ENCODE measurements around the gene CUBN.
"Not testable (repeated sequence)": the region's sequence is repeated elsewhere in the genome, so short reads cannot be mapped to it uniquely, and the experiment has no call there.

The CUBN gene

DNA sequence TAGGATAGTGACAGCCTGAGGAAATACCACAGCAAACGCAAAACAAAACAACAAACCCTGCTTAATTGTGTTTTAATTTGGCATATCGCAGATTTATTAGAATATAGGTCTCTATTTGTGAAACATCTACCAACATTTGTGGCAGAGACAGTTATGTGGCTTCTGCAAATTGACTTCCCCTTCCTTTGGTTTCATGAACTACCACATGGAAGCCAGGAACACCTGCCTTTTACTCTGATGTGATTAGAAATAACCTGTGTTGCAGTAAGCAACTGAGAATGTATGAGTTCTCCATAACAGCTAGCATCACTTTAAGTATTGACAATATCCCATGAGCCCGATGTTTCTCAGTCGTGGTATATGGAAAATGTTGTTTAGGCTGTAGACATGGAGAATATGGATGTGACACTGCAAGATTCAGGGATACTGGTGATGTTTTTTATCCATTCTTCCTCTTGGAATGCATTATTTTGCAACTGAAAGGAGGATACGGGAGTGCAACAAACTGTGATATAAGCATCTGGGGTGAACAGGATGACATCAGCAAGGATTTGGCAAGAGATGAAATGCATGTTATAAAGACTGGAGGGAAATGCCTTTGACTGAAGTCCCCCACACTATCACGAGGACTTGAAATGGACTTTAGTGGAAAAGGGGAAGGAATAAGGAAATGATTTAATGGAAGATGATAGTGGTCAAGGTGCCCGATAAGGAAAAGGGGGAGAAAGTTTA lies 95.9 kb downstream of the CUBN start:
- no peak for DNase-seq

DNA sequence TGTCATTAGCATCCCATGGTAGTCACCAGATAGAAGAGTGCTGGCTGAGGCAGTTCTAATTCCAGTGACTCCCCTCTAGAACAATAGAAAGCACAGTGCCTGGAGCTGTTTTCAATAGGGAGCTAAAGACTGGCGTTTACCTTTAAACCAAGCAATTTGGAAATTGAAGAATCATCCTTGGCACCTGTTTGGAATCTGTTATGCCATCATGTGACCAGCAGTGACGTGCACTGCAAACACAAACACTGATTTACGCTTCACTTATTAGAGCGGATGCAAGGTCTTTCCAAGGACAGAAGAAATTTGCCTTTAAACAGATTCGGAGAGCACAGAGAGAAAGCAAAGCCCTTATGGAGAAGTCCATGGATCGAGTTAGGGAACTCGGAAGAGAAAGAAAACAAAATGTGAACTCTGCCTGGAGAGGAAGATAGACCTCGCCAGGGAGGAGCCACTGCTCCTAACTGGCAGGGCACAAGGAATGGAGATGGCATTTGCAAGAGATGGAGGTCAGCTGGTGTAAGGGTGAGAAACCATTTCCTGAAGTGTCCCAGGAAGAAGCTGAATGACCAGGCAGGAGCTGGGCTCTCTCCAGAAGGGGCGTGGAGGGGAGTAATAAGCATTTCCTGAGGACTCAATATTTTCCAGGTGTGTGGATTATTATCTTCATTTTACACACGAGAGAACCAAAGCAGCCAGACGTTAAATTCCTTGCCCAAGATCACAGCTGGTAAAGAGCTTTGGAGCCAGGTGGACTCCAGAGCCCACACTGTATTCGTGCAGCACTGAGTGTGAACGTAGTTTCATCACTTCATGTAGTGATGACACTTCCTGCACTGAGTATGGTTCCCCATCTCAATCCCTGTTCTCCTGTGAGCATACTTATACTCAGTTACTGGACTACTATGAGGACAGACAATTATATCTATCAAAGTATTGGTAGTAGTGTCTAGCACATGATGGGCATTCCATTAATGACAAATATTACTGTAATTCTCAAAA lies 97.7 kb downstream of the CUBN start:
- DNase-seq, result no peak

DNA sequence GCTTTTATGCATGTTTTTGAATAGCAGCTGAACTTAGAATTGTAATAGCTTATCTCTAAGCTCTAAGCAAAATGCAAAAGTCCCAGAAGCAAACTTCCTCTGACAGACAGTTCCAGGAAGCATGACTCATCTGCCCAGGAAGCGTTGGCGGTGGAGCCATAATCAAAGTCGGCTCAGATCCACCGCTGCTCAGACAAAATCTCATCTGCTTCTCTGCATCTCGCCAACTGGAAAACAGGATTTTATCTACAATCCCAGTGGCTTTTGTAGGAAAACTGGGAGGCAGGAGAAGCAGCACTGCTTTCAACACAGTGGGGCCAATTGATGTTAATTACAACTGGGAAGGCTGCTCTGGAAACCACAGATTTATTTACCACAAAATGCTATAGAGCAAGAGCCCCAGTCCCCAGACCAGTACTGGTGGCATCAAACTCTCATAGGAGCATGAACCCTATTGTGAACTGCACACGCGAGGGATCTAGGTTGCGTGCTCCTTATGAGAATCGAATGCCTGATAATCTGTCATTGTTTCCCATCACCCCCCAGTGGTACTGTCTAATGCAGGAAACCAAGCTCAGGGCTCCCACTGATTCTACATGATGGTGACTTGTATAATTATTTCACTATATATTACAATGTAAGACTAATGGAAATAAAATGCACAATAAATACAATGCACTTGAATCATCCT lies 99.9 kb downstream of the CUBN start:
- no peak for DNase-seq

DNA sequence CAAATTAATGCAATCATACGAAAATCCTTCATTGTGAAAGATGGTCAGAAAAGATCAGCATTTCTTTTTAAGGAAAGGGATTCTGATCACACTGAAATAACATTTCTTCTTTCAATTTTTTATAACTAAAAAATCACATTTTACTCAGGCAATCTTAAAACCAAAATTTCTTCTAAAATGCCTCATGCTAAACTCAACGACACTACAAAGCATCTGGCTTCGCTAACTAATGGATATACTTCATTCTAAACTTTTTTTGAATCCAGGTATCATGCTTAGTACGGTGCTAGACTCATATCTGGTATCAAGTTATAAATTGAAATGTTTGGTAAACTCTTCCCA lies 100.4 kb downstream of the CUBN start:
- no peak for DNase-seq

DNA sequence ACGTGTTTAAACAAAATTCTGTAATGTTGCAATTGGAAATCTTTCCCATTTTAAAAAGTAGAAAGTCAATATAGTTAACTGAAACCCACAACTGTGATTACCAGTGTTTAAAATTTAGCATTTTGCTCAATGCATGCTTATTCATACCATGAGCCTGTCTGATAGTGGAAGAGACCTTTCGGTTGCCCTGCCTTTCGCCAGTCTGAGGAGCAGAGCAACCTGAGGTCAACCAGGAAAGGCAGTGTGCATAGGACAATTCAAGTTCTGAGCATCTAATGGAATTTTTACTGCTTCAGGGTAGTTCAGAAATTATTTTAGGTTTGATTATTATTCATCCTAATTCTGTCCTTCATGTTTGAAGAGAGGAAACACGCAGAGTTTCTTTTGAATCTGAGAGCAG lies 100.8 kb downstream of the CUBN start:
- DNase-seq, result no peak

DNA sequence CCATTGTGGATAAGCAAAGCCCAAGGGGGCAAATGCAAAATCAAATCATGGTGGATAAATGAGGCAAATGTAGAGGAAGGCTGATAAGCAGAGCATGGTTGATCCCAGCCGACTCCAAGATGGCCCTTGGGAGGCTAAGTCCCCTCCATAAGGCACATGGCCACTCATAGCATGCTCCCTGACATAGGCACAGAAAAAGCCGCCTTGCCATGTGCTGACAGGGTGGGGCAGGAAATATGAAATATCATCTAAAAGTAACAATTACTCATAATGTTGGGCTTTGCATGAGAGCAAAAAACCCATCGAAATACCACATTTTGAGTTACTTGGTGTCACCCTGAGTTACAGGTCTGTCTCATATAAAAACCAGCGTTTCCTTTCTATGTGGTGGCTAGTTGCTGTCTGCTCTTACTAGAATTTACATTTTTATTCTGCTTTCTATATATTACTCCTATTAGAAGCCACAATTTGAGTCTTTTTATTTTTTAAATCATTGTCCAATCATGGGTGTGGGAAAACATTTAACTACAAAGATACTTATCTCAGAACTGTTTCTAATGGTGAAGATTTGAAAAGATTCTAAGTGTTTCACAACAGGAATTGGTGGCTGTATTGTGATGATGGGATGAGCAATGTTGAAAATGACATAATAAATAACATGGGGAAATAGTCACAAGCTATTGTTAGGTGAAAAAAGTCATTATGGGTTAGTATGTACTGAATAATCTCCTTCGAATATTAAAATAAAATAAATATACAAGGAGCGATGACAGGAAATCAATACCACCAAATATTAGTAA lies 102.7 kb downstream of the CUBN start:
- no peak for DNase-seq

DNA sequence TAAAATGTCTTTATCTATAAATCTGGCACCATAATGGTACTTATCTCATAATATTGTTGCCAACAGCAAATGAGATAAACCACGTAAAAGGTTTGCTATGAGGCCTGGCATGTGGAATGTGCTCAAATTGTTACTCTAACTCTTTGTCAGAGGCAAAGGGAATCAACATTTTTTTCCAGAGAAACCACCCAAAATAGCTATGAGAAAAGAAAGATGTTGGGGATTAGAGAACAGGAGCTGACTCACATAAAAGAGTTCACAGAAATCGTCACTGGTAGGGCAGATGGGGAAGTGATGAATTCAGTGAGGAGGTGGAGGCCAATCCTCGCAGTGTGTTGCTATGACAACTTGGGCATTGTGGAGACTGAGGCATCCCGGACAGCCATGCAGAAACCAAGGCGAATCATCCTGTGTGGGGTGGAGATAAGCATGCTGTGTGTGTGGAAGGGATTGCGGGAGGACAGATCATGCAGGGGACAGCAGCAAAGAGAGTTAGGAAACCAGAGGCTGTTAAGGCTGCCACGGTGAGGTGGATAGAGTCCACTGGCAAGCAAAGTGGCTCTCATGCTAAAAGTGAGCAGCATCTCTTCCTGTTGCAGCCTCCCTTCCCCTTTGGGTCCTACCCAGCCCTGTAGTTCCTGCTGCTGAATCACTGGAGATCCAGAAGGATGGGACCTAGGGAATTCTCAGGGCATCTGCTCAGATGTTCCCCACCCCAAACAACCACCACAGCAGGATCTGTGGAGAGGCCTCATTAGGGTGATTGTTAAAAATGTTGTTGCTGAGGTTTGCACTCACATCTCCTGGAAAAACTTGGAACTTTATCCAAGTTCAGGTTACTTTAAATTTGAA lies 103.9 kb downstream of the CUBN start:
- no peak for DNase-seq

DNA sequence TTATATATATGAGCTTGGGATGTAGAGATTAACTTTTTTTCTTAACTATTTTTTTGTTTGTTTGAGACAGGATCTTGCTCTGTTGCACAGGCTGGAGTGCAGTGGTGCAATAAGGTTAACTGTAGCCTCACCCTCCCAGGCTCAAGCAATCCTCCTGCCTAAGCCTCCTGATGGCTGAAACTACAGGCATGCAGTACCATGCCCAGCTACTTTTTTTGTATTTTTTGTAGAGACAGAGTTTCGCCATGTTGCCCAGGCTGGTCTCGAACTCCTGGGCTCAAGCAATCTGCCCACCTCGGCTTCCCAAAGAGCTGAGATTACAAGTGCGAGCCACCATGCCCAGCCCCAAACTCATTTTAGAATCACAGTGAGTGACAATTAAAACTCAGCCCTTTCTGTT lies 105.2 kb downstream of the CUBN start:
- no peak for DNase-seq

DNA sequence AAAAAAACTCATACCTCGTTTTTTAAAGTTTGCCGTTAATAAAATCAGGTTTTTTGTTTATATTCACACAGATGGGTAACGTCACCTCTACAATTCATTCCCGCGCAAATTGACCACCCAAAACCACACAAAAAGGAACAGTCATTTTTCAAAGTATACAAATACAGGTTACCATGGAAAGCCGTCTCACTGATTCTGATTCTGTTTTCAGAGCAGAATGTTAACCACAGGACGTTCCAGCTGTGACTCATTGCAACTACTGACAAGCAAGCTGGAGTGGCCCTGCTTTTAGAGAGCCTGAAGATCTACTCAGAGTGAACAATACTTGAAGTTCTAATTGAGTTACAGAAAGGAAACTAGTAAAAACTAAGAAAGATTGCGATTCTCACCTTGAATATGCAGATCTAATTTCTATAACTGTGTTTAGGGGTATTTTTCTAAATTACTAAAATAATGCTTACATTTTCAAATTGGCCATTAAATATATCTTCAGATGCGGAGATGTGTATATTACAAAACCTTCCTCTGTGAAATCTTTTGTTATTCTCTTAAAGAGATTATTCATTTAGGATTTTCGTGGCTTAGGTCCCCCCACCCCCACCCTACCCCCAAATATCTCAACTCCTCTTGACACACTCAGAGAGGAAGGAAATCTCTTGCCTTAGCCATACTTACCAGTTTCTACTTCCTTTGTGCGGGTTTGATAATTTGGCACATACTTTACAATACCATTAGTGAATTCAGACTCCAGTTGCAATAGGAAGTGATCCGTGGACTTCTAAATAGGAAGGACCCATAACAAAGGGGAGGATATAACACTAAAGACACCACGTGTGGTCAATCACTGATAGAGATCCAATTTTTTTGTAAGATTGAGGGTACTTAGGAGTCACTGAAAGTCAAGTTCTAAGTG lies 106.0 kb downstream of the CUBN start:
- DNase-seq, result no peak

DNA sequence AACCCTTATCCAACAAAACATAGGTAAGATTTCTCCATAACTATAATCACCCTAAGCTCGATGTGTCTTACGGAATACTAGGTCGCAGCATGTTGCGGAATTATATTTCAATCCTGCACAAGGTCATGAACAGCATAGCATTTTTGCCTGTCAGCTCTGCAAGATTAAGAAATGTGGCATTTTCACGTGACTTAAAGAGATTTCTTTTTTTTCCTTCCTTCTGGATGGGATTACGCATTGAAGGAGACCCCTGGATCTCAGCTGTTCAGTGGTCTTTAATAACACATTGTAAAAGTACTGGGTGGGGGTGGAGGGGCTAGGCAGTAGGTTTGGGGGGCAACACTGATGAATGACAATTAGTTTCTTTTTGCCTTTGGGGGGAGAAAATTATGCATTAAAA lies 106.7 kb downstream of the CUBN start:
- DNase-seq, result no peak

DNA sequence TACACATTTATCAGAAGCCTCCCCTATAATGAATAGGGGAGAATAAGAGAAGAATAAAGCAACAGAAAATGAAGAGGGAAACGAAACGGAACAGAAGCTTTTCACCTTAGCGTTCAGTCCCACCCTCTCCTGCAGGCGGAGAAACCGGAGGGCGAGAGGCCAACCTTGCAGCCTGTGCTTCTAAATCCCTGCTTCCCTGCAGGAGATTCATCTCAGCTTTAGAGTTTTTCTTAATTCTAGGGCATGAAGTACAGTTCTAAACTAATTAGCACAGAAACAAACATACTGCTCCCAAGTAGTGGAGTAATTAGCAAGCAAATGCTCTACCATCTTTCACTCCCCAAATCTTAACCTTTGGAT lies 107.2 kb downstream of the CUBN start:
- DNase-seq, result no peak

DNA sequence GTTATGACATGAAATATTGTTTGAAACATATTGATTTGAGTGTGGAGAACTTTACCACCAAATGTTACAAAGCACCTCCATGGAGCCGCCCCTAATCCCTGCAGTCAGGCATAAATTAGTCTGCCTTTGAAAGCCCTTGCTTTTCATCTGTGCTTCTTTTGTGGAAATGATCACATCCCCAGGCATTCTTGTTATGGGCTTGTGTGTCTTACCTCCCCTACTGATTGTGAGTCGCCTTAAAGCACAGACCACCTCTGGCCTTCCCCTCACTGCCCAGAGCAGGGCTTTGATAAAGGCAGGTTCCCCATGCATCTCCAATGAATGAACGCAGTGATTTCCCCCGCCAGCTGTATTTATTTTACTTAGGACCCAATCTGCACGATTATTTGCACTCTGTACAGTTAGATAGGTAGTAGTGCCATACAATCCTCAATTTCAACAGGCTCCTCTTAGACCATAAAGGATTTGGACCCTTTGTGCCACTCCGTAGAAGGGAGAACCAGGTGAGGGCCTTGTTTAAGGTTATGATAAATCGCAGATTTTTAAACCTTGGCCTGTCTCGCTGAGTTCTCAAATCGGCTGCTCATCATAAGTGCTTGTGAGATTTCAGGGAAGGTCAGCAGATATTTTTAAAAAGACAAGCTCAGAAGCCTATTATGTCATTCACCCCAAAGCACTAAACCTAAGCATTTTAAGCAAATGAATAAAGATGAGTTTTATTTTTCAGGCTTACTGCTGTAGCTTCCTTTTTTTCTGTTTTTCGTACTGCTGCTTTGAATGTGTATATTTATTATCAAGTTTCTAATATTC lies 107.8 kb downstream of the CUBN start:
- DNase-seq, result no peak

DNA sequence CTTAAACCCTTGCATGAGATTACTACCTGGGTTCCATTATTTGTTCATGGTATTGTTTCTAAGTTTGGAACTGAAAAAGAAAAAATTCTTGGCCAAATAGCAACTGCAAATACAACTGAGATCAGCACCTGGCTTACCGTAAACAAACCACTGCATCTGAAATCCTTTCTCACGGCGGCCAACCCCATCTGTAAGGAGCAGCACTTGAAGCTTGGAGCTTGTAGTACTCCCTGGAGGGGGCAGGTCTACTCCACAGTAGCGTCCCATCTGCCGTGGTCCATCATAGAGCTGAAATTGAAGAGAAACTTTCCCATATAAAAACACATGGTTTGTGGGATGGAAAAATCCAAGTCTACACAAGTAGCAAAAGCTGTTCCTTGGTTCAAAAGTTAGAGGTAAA lies 109.9 kb downstream of the CUBN start:
- no peak for DNase-seq

DNA sequence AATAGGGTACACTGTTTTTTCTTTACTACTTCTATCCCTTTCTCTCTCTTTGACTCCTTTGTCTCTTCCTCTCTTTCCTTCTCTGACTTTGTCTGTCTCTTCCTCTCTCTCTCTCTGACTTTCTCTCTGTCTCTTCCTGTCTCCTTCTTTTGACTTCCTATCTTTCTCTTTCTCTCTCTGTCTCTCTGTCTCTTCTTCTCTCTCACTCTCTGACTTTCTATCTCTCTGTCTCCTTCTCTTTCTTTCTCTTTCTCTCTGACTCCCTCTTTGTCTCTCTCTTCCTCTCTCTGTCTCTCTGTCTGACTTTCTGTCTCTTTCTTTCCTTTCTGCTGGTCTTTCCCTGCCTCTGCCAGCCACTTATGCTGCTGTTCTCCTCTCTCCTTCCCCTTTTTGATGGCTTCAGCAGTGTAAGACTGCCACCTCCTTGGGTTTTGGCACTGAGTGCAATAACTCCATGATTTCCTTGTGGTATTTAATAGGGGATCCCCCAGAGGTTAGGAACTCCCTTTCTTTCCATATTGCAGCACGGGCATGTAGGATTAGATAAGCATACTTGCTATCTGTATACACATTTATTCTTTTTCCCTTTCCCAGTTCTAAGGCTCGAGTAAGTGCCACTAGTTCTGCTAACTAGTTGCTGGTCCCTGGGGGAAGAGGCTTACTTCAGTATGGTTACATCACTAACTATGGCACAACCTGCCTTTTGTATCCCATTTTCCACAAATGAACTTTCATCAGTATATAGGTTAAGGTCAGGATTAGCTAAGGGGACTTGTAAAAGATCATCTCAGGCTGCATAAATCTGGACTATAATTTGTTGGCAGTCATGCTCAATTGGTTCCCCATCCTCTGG lies 116.3 kb downstream of the CUBN start:
- not testable (repeated sequence) for DNase-seq

DNA sequence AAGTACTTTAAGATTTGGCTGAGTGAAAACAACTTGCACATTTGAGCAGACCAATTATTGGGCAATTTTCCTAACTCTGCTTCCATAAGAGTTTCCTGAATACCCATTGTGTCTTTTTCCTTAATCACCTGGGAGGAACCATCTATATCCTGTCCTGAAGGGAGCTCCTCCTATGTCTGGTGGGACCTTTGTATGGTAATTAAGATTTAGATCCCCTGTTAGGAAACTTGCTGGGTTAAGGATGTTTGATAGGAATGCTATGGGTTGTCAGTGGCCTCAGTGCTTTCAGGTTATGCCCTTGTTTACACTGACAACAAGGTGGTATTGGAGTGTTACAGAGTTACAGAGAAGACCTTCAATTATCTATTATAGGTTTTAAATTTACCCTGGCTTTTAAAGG lies 116.9 kb downstream of the CUBN start:
- DNase-seq, result not testable (repeated sequence)

DNA sequence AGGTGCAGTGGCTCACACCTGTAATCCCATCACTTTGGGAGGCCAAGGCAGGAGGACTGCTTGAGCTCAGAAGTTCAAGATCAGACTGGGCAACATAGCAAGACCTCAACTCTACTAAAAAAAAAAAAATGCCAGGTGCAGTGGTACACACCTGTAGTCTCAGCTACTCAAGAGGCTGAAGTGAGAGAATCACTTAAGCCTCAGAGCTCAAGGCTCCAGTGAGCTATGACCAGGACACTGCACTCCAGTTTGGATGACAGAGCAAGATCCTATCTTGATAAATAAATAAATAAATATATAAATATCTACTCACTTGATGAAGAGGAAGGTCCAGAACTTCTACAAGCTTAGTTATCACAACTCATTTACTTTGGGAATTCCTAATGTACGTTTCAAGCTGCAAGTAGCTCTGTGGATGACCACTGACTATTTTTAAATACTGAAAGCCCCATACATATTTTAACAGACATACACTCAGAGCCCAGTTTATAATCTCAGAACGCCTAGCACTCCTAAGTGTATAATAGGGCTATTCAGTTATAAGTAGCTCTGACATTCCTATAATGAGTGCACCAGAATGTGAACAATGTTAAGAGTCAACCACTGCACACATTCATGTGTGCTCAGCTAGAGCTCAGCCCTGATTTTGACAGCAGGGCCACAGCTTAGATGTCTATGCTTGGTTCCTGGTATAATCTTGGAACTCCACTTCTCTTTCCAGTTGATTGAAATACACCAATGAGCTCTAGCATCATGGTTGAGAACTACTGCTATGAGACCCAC lies 119.1 kb downstream of the CUBN start:
- DNase-seq, result no peak

DNA sequence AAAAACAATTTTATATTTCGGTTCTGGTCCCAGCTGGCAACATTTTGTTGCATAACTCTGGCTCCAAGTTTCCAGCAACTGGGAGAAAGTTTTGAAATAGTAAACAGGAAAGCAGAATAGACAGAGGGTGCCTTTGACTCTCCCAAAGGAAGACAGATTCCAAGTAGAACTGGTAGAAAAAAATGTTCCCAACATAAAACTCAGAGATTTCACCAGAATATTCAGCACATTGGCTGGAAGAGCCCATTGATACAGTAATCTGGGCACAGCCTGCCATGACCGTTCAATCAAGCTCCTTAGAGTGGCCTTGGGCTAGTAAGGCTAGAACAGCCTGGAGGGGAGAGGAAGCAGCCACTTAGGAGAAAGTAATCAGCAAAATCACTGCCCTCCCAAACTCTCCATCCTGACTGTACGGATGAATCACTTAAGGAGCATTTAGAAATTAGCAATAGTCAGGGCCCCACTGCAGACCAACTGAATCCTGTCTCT lies 120.4 kb downstream of the CUBN start:
- no peak for DNase-seq

DNA sequence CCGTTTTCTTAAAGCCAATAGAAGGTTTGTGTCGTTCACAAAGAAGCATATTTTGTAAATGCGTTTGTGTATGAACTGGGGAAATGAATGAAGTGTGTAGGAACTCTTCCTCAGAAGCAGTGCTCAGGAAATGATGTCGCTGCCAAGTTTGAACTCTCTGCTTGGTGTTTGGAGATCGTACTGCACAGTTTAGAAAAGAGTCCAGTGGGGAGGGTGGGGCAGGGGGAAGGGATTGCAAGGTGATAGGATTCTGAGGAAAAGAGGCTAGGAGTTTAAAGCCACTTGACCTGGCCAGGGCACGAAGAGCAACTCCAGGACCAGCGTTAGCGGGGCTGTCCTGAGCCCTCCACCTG lies 122.2 kb downstream of the CUBN start:
- DNase-seq, result no peak

Measured in NCI-H446 treated with DMSO at 0.1 percent for 48 hours (cell line).